ENCODE results near the gene CHCHD10. TPM values are rescaled to one million over a fixed set of nuclear protein-coding genes. Genes with fewer than 3 reads are reported as not detected.

CHCHD10 gene
- total RNA-seq, 1 donor = 3.9 TPM

GRCh38 chr22:23772649-23773473 lies 5.1 kb upstream of the CHCHD10 start, which contains the start of gene MMP11:
TSS of gene MMP11 (plus strand) at chr22:23772849. CDS start at chr22:23772871, 22 bp downstream.
- H3K4me3 ChIP-seq (ENCODE audit: low read depth, low read length) = peak within 1 kb of the TSS; percentile 54
- no peak for TF ChIP-seq CTCF (IDR thresholded peaks at IDR 0.05; ENCODE audit: insufficient read depth, low read depth, low read length)
- no peak for DNase-seq (ENCODE audit: low read depth)

GRCh38 chr22:23772315-23772648 lies 4.5 kb upstream of the CHCHD10 start:
- TF ChIP-seq CTCF (IDR thresholded peaks at IDR 0.05; ENCODE audit: insufficient read depth, low read depth, low read length) = no peak
- peak overlapping the region; percentile 39 for H3K4me3 ChIP-seq (ENCODE audit: low read depth, low read length)
- DNase-seq (ENCODE audit: low read depth) = no peak

- H3K4me3 ChIP-seq (ENCODE audit: low read depth, low read length) = no peak overlapping the region
- TF ChIP-seq CTCF (IDR thresholded peaks at IDR 0.05; ENCODE audit: insufficient read depth, low read depth, low read length) = no peak
- no peak for DNase-seq (ENCODE audit: low read depth)
These were observed 1.7 kb upstream of the CHCHD10 start for GRCh38 chr22:23769321-23769965.

GRCh38 chr22:23767303-23767672 lies 484 bp downstream of the CHCHD10 start:
- no peak for TF ChIP-seq CTCF (IDR thresholded peaks at IDR 0.05; ENCODE audit: insufficient read depth, low read depth, low read length)
- H3K4me3 ChIP-seq (ENCODE audit: low read depth, low read length) = peak overlapping the region; percentile 73

GRCh38 chr22:23764899-23765881 lies 2.6 kb downstream of the CHCHD10 start:
- H3K4me3 ChIP-seq (ENCODE audit: low read depth, low read length) = no peak overlapping the region
- no peak for DNase-seq (ENCODE audit: low read depth)
- TF ChIP-seq CTCF (IDR thresholded peaks at IDR 0.05; ENCODE audit: insufficient read depth, low read depth, low read length) = no peak

More at GRCh38 chr22:23767303-23767672, 484 bp downstream of the CHCHD10 start:
- no peak for DNase-seq (ENCODE audit: low read depth)

- no peak overlapping the region for H3K4me3 ChIP-seq (ENCODE audit: low read depth, low read length)
These were observed 3.8 kb downstream of the CHCHD10 start for GRCh38 chr22:23763954-23764353.

More at GRCh38 chr22:23763954-23764353, 3.8 kb downstream of the CHCHD10 start:
- TF ChIP-seq CTCF (IDR thresholded peaks at IDR 0.05; ENCODE audit: insufficient read depth, low read depth, low read length) = no peak
- no peak for DNase-seq (ENCODE audit: low read depth)

Measured in fibroblast of villous mesenchyme (primary cell).